Ovary (tissue), 9 donors: ENCODE measurements around the gene CAP1. TPM values are rescaled to one million over a fixed set of nuclear protein-coding genes. Genes with fewer than 3 reads are reported as not detected.

Experiments used
- DNase-seq, 5 donors: peaks; one replicate each; pipeline ENCODE4 v3.0.0-alpha.2; 2019 to 2020
- H3K27ac ChIP-seq, 2 donors: fragments of 200-600 bp; one replicate each; pipeline versions ENCODE4 v1.5.1 to v1.8.0; 2019 to 2022
- H3K27me3 ChIP-seq: fragments of 200-600 bp; one replicate; pipeline ENCODE4 v1.8.0; 2022
- H3K36me3 ChIP-seq: fragments of 200-600 bp; sonication (generic); one replicate; pipeline ENCODE4 v1.5.1; 2019
- H3K4me1 ChIP-seq: one replicate; pipeline ENCODE4 v1.8.1; 2013; ENCODE audit warnings: mild to moderate bottlenecking, moderate library complexity; ENCODE audit not compliant: insufficient read depth
- H3K4me3 ChIP-seq: fragments of 200-600 bp; sonication (generic); one replicate; pipeline ENCODE4 v1.5.1; 2017
- H3K9me3 ChIP-seq, 2 donors: fragments of 200-600 bp in 1 of 2; sonication (generic) in 1 of 2; one replicate each; pipeline versions ENCODE4 v1.5.1 to v1.8.1; 2013 to 2019; ENCODE audit warnings: mild to moderate bottlenecking in 1 of 2, moderate library complexity in 1 of 2
- CTCF ChIP-seq, 3 donors: fragments of 450-650 bp in 2 of 3; fragments of 200-600 bp in 1 of 3; IDR thresholded peaks; one replicate each; pipeline versions ENCODE4 v1.5.1 to v1.8.0; 2016 to 2022; ENCODE audit warnings: antibody characterized with exemption in 3 of 3, mild to moderate bottlenecking in 1 of 3
- EP300 ChIP-seq: sonication (generic); formaldehyde crosslinking; IDR thresholded peaks from one replicate; pipeline ENCODE4 v1.6.1; 2017; ENCODE audit warnings: antibody characterized with exemption
- POLR2A ChIP-seq: fragments of 450-650 bp; IDR thresholded peaks from one replicate; pipeline ENCODE4 v1.6.1; 2017; ENCODE audit warnings: antibody characterized with exemption, mild to moderate bottlenecking, moderate library complexity
- WGBS, 3 donors: extraction: QIAGEN DNeasy Blood & Tissue Kit in 1 of 3; methylation state at CpG; one replicate each; pipeline versions ENCODE4 v1.1.5 to v1.1.7; 2013 to 2017; 5-methylcytosine and 5-hydroxymethylcytosine counted together
- intact Hi-C, 4 donors: fragments of 100-400 bp; cut with DNase I; formaldehyde crosslinking; loops; one replicate each; pipeline versions ENCODE4 v1.11.0 to v1.15.1; 2022 to 2023
- polyA plus RNA-seq, 2 donors: library from polyadenylated mRNA; stranded (reverse); fragments of 200-250 nt in 1 of 2; fragments of 350-450 nt in 1 of 2; fragmentation: Illumina TruSeq in 1 of 2; extraction: RNeasy Lipid Tissue Mini Kit (QIAGEN cat#74804) in 1 of 2; gene quantifications; one replicate each; pipeline ENCODE4 v1.2.3, GENCODE V29; 2013 to 2014
- total RNA-seq, 7 donors: library from RNA; depleted of rRNA in 2 of 7; stranded (reverse); fragments of >200 nt in 2 of 7; fragmentation: NEBNext Ultra II Directional in 3 of 7; extraction: Animal tissue kit (Norgen Biotek cat#: 25700) in 3 of 7; gene quantifications; one replicate each; pipeline versions ENCODE4 v1.1.0 to v1.2.4, GENCODE V29; 2016 to 2023
- donor health status: DM: no; HTN: no; CAD: no; lungs with moderate emphysema.
- donor health status: DM: no; HTN: no; CAD: no.
- donor health status: Bipolar disorder and iron deficiency.
- donor health status: DM: yes; HTN: yes; CAD: no.
- donor health status: DM: no; HTN: no; CAD: no.
- donor health status: DM: yes; HTN: yes; CAD: no.

The CAP1 gene
- total and polyA plus RNA-seq, 9 donors: 76.8 to 325 (median 194) TPM

GRCh38 chr1:40041466-40041838 lies 923 bp downstream of the CAP1 start:
- Histone ChIP-seq H3K9me3 (no peaks in the 10 kb centered on the region), H3K27ac (no peak overlapping the region), H3K4me1 (peaks cover 2% of the 10 kb centered on the region), H3K27me3 (no peaks in the 10 kb centered on the region), H3K36me3 (no peaks in the 10 kb centered on the region), H3K4me3 (peak overlapping the region; percentile 99)
- TF ChIP-seq POLR2A (no peak), EP300 (no peak), CTCF (IDR thresholded peaks at IDR 0.05) (no peak)
- no peak for DNase-seq
- intact Hi-C loops: no loop called here
- WGBS, 3 donors: 2 to 7% (median 4%) methylated on average over 5 of the region's 5 CpGs

- Histone ChIP-seq H3K4me1 (peaks cover 2% of the 10 kb centered on the region), H3K27me3 (no peaks in the 10 kb centered on the region), H3K9me3 (no peaks in the 10 kb centered on the region), H3K27ac (no peak overlapping the region), H3K4me3 (no peak overlapping the region), H3K36me3 (no peaks in the 10 kb centered on the region)
- intact Hi-C loops: no loop called here
- no peak for TF ChIP-seq EP300
- TF ChIP-seq CTCF (IDR thresholded peaks at IDR 0.05): no peak
- TF ChIP-seq POLR2A: no peak
- DNase-seq: no peak
- 78 to 82% (median 79%) methylated on average over 4 of the region's 4 CpGs for WGBS, 3 donors
Observed at GRCh38 chr1:40042341-40042740, 1.8 kb downstream of the CAP1 start.

- Histone ChIP-seq H3K27me3 (no peaks in the 10 kb centered on the region), H3K27ac (no peak overlapping the region), H3K4me3 (no peak overlapping the region), H3K9me3 (no peaks in the 10 kb centered on the region), H3K36me3 (no peaks in the 10 kb centered on the region), H3K4me1 (peaks cover 3% of the 10 kb centered on the region)
- intact Hi-C loops: no loop called here
- no peak for TF ChIP-seq CTCF (IDR thresholded peaks at IDR 0.05)
- TF ChIP-seq EP300: no peak
- no peak for TF ChIP-seq POLR2A
- DNase-seq: no peak
- 71 to 76% (median 72%) methylated on average over 3 of the region's 3 CpGs for WGBS, 3 donors
Observed at GRCh38 chr1:40044110-40044509, 3.6 kb downstream of the CAP1 start.

- Histone ChIP-seq H3K4me1 (peaks cover 7% of the 10 kb centered on the region), H3K9me3 (no peaks in the 10 kb centered on the region), H3K36me3 (no peaks in the 10 kb centered on the region), H3K27ac (no peak overlapping the region), H3K27me3 (no peaks in the 10 kb centered on the region), H3K4me3 (no peak overlapping the region)
- no peak for TF ChIP-seq CTCF (IDR thresholded peaks at IDR 0.05)
- no peak for TF ChIP-seq EP300
- TF ChIP-seq POLR2A: no peak
- intact Hi-C loops: no loop called here
- no peak for DNase-seq
- WGBS, 3 donors: 85 to 89% (median 88%) methylated on average over 4 of the region's 4 CpGs
Observed at GRCh38 chr1:40045182-40045581, 4.7 kb downstream of the CAP1 start.

- H3K9me3 ChIP-seq: no peaks in the 10 kb centered on the region
- no peak overlapping the region for H3K27ac ChIP-seq
- no peaks in the 10 kb centered on the region for H3K27me3 ChIP-seq
- TF ChIP-seq EP300 (no peak), CTCF (IDR thresholded peaks at IDR 0.05) (no peak), POLR2A (no peak)
- intact Hi-C loops: no loop called here
- WGBS, 3 donors: 92 to 98% (median 95%) methylated on average over 3 of the region's 3 CpGs
- H3K4me1 ChIP-seq: peaks cover 7% of the 10 kb centered on the region
- H3K4me3 ChIP-seq: no peak overlapping the region
- no peaks in the 10 kb centered on the region for H3K36me3 ChIP-seq
- DNase-seq: no peak
Observed at GRCh38 chr1:40045766-40046165, 5.2 kb downstream of the CAP1 start.
